SU-DHL-6 (cell line): Measurements from ENCODE around the gene NT5C2.

Experiments
- CTCF ChIP-seq: fragments of 200-600 bp; sonication (generic); IDR thresholded peaks from one replicate; pipeline ENCODE4 v1.5.1; 2017; ENCODE audit warnings: antibody characterized with exemption, mild to moderate bottlenecking, low read length, moderate library complexity; ENCODE audit not compliant: insufficient read depth, poor library complexity, severe bottlenecking
- EZH2phosphoT487 ChIP-seq: fragments of 200-600 bp; sonication (generic), shearing (Covaris generic); conservative IDR thresholded peaks from 2 replicates; pipeline ENCODE4 v1.6.1; 2018; ENCODE audit warnings: mild to moderate bottlenecking, antibody characterized with exemption, low read length, moderate library complexity, mixed read lengths

- no peak for TF ChIP-seq CTCF
- TF ChIP-seq EZH2phosphoT487, result no peak
These were observed 38.4 kb downstream of the NT5C2 start for GRCh38 chr10:103154521-103155299.
